DND-41 (cell line): ENCODE data around the gene VAPA.

Source experiments
- CTCF ChIP-seq: IDR thresholded peaks from 2 replicates; pipeline ENCODE4 v1.5.1; 2012; ENCODE audit warnings: borderline replicate concordance, low read length, moderate library complexity, mild to moderate bottlenecking; ENCODE audit not compliant: poor library complexity, severe bottlenecking; ENCODE audit errors: extremely low read depth
- EZH2 ChIP-seq: IDR thresholded peaks from 3 replicates; pipeline ENCODE4 v1.6.1; 2012; ENCODE audit warnings: borderline replicate concordance, low read depth, mild to moderate bottlenecking, moderate library complexity, low read length, inconsistent platforms; ENCODE audit not compliant: severe bottlenecking

DNA sequence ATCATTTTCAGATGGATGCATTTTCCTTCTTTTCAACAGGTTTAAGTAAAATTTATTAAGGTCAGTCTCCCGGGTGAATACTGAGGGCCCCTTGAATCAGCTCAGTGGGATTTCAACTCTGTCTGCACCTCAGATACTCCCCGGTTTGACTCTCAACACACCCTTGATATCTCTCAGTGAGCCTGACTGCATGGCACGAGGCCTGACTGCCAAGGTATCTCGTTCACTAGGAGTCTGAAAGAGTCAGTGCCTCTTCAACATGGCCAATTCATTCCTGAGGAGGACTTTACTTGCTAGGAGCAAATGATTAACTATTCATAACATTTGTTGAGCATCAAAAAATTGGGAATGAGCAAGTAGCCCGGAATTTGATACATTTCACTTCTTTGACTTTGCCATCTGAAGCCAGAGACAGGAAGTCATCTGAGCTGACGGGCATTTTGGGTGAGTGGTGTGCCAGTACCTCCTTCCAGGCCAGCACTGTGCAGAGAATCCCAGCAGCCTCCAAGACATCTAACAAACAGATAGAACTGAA, 81.0 kb downstream of the VAPA start:
- no peak for TF ChIP-seq CTCF
- no peak for TF ChIP-seq EZH2
